ENCODE results near the gene MIER1.

Gene MIER1

GRCh38 chr1:67031859-67032247 is 107.1 kb downstream of the MIER1 start:
- Histone ChIP-seq H3K9me3 (ENCODE audit: insufficient read depth, low read length) (no peaks in the 10 kb centered on the region), H3K79me2 (ENCODE audit: insufficient read depth, low read length) (no peaks in the 10 kb centered on the region), H3K4me2 (ENCODE audit: low read depth, low read length, poor library complexity, severe bottlenecking) (no peak overlapping the region), H3K27me3 (ENCODE audit: low read length) (no peaks in the 10 kb centered on the region), H4K20me1 (ENCODE audit: low read depth, low read length) (no peaks in the 10 kb centered on the region), H3K9ac (ENCODE audit: low read length) (no peak overlapping the region), H3F3A (ENCODE audit: insufficient read depth) (no peaks in the 10 kb centered on the region), H3K27ac (ENCODE audit: low read depth, low read length) (no peak overlapping the region), H3K4me3 (ENCODE audit: insufficient read depth, low read length, poor library complexity, severe bottlenecking) (no peak overlapping the region), H2AFZ (ENCODE audit: low read depth, low read length, severe bottlenecking) (no peak overlapping the region), H3K36me3 (ENCODE audit: low read length) (peaks cover 7% of the 10 kb centered on the region), H3K9me2 (replicated peaks; ENCODE audit: insufficient read depth, low read length) (no peaks in the 10 kb centered on the region)
- TF ChIP-seq CTCF (IDR thresholded peaks at IDR 0.05; ENCODE audit: insufficient read depth, low read length, poor library complexity, severe bottlenecking) (no peak), EZH2phosphoT487 (conservative IDR thresholded peaks at IDR 0.05; ENCODE audit: low read length) (no peak)

All from SU-DHL-6 (cell line).